OCI-LY1 (cell line): ENCODE data around the gene FH.
A peak's percentile ranks its signal among the peaks of the same experiment; 100 is the strongest.

Source experiments
- H2AFZ ChIP-seq: fragments of 200-600 bp; sonication (generic), shearing (Covaris generic); 2 replicates; pipeline ENCODE4 v1.6.0; 2014; ENCODE audit warnings: antibody characterized with exemption, mild to moderate bottlenecking, low read length
- H3F3A ChIP-seq: fragments of 200-600 bp; sonication (generic), shearing (Covaris generic); 2 replicates; pipeline ENCODE4 v1.6.0; 2014; ENCODE audit warnings: mild to moderate bottlenecking, antibody characterized with exemption, low read length, moderate library complexity; ENCODE audit not compliant: insufficient read depth
- H3K27ac ChIP-seq: fragments of 200-600 bp; sonication (generic); 2 replicates; pipeline ENCODE4 v1.5.1; 2014; ENCODE audit warnings: low read length, mixed run types, mild to moderate bottlenecking, low read depth; ENCODE audit not compliant: poor library complexity, severe bottlenecking
- H3K27me3 ChIP-seq: fragments of 200-600 bp; sonication (generic); 2 replicates; pipeline ENCODE4 v1.6.0; 2014; ENCODE audit warnings: antibody characterized with exemption, mild to moderate bottlenecking, low read length, moderate library complexity; ENCODE audit not compliant: insufficient read depth
- H3K36me3 ChIP-seq: fragments of 200-600 bp; sonication (generic); 2 replicates; pipeline ENCODE4 v1.6.1; 2014; ENCODE audit warnings: mild to moderate bottlenecking, antibody characterized with exemption, low read length, moderate library complexity, mixed read lengths; ENCODE audit not compliant: insufficient read depth
- H3K4me1 ChIP-seq: fragments of 200-600 bp; sonication (generic); 2 replicates; pipeline ENCODE4 v1.5.1; 2014; ENCODE audit warnings: mild to moderate bottlenecking, low read length, moderate library complexity; ENCODE audit not compliant: insufficient read depth, severe bottlenecking
- H3K4me2 ChIP-seq: fragments of 200-600 bp; sonication (generic), shearing (Covaris generic); 2 replicates; pipeline ENCODE4 v1.6.1; 2014; ENCODE audit warnings: low read length
- H3K4me3 ChIP-seq: fragments of 200-600 bp; sonication (generic); 2 replicates; pipeline ENCODE4 v1.5.1; 2014; ENCODE audit warnings: low read length, low read depth, mild to moderate bottlenecking, mixed read lengths; ENCODE audit not compliant: poor library complexity, severe bottlenecking
- H3K79me2 ChIP-seq: fragments of 200-600 bp; shearing (Covaris generic); 2 replicates; pipeline ENCODE4 v1.6.1; 2016; ENCODE audit warnings: mixed run types, low read length, mixed read lengths; ENCODE audit not compliant: insufficient read depth
- H3K9ac ChIP-seq: fragments of 200-600 bp; sonication (generic), shearing (Covaris generic); 2 replicates; pipeline ENCODE4 v1.6.1; 2014; ENCODE audit warnings: mild to moderate bottlenecking, low read length, mixed read lengths
- H3K9me2 ChIP-seq: fragments of 200-600 bp; sonication (generic), shearing (Covaris generic); 2 replicates; pipeline ENCODE4 v1.6.1; 2014; ENCODE audit warnings: low read depth, mild to moderate bottlenecking, low read length, mixed read lengths
- H3K9me3 ChIP-seq: fragments of 200-600 bp; shearing (Covaris generic); 2 replicates; pipeline ENCODE4 v1.6.1; 2014; ENCODE audit warnings: low read length, mixed read lengths
- H4K20me1 ChIP-seq: fragments of 200-600 bp; sonication (generic), shearing (Covaris generic); 2 replicates; pipeline ENCODE4 v1.6.0; 2016; ENCODE audit warnings: mild to moderate bottlenecking, low read length; ENCODE audit not compliant: insufficient read depth
- EZH2 ChIP-seq: fragments of 200-600 bp; sonication (generic), shearing (Covaris generic); IDR thresholded peaks from 2 replicates; pipeline ENCODE4 v1.8.0; 2017; ENCODE audit warnings: borderline replicate concordance, mixed run types, mild to moderate bottlenecking, antibody characterized with exemption, low read length, moderate library complexity, mixed read lengths
- TF ChIP-seq, protein P1 (sequence below): fragments of 200-600 bp; sonication (generic), shearing (Covaris generic); IDR thresholded peaks from 2 replicates; pipeline ENCODE4 v1.5.1; 2017; ENCODE audit warnings: mild to moderate bottlenecking, antibody characterized with exemption, low read length, moderate library complexity, mixed read lengths

FH gene

DNA sequence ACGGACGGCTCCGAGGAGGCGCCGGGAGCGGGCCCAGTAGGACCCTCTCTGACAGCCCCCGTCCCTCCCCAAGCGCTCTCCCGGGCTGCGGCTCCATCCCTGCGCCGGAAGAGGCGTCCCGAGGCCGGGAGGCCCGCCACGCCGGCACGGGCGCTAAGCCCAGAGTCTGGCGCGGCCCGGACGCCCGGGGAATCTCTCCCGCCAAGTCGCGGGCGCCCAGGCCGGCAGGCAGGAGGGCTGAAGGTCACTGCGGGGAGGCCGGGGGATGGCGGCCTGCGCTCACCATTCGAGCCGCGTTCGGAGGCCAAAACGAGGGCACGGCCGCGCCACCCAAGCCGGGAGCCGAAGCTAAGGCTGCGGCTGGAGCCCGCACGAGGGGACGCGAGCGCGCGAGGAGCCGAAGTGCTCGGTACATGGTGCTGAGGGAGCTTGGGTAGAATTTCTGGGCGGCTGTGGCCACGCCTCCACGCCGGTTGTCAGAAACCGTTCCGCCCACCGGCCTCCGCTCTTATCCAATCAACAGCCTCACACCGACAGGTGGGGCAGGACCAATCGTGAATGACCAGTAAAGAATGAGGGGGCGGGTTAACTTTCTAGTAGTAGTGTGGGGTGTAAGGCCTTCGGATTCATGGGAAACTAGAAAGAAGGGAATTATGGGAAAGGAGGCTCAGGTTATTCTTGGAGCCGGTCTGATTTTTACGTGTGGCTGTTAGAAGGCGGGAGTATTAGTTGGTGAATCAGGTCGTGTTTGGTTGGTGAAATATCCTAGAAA, at the start of gene FH:
Gene FH, minus strand, starts transcription at position 448 of the 772 bp plus-strand sequence. Its CDS starts 33 bp downstream, at position 415.
- H3K4me3 ChIP-seq: peak within 1 kb of the TSS; percentile 70
- H3K9me2 ChIP-seq: no peaks in the 10 kb centered on the region
- H2AFZ ChIP-seq: peak within 1 kb of the TSS; percentile 32
- H3K79me2 ChIP-seq: 0 out of 2 replicates have a peak, but pooled peaks cover 3% of the 10 kb centered on the region
- no peaks in the 10 kb centered on the region for H3F3A ChIP-seq
- no peak within 1 kb of the TSS for H3K27ac ChIP-seq
- H3K9me3 ChIP-seq: no peaks in the 10 kb centered on the region
- peak within 1 kb of the TSS; percentile 67 for H3K9ac ChIP-seq
- 0 out of 2 replicates have a peak, but pooled peaks cover 5% of the 10 kb centered on the region for H3K36me3 ChIP-seq
- H3K4me2 ChIP-seq: peak within 1 kb of the TSS; percentile 91
- no peak for TF ChIP-seq EZH2
- TF ChIP-seq, protein P1, sequence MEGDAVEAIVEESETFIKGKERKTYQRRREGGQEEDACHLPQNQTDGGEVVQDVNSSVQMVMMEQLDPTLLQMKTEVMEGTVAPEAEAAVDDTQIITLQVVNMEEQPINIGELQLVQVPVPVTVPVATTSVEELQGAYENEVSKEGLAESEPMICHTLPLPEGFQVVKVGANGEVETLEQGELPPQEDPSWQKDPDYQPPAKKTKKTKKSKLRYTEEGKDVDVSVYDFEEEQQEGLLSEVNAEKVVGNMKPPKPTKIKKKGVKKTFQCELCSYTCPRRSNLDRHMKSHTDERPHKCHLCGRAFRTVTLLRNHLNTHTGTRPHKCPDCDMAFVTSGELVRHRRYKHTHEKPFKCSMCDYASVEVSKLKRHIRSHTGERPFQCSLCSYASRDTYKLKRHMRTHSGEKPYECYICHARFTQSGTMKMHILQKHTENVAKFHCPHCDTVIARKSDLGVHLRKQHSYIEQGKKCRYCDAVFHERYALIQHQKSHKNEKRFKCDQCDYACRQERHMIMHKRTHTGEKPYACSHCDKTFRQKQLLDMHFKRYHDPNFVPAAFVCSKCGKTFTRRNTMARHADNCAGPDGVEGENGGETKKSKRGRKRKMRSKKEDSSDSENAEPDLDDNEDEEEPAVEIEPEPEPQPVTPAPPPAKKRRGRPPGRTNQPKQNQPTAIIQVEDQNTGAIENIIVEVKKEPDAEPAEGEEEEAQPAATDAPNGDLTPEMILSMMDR: no peak
- no peaks in the 10 kb centered on the region for H4K20me1 ChIP-seq
- H3K27me3 ChIP-seq: no peaks in the 10 kb centered on the region
- H3K4me1 ChIP-seq: peaks cover 18% of the 10 kb centered on the region

DNA sequence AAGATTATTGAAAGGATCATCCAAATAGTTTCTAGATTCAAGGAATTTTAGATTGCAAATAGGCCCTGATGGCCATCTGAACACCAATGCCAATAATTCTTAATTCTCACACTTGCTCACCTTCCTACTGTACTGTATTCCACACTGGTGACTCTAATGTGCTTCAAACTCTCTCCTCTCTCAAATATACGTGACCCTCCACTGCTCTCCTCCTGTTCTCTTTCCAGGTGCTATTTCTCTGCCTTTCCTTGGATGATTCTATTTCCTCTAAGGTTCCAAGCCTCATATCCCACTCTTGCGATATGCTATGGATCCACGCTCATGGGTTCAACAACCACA, 41.3 kb upstream of the FH start:
- no peak for TF ChIP-seq EZH2
- TF ChIP-seq, protein P1: no peak
- H3K4me1 ChIP-seq: peaks cover 3% of the 10 kb centered on the region

DNA sequence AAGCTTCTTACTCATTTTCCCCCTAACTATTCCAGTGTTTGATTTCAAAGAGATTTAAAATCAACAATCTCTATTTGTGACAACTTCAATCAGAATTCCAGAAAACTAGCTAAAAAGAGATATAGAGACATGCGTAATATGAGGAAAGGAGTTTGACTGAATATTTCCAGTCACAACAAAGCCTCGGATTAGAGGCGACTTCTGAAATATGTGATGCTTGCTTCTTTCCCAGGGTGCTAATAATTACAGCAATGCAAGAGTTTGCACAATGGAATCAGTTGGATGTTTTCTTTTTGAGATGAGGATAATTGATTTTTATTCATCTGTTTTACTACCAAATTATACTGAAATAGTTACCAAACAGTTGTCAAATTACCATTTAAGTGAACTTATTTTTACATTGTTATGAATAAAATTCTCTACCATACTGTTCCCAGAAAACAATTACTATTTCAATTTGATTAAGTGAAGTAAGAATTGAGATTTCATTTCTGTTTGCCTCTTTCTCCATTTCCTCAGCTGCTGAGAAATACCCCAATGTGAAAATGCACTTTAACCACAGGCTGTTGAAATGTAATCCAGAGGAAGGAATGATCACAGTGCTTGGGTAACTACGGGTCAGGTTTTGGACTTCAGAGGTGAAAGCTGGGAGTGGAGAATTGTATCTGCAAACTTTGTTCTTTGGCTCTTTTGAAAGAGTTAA, 40.7 kb upstream of the FH start:
- Histone ChIP-seq H4K20me1 (no peaks in the 10 kb centered on the region), H3K9ac (no peak overlapping the region), H3K79me2 (no peaks in the 10 kb centered on the region), H3K9me3 (no peaks in the 10 kb centered on the region), H3K4me3 (no peak overlapping the region), H3F3A (no peaks in the 10 kb centered on the region), H3K9me2 (no peaks in the 10 kb centered on the region), H3K36me3 (no peaks in the 10 kb centered on the region; the same call in 1 of the 2 replicates), H3K4me2 (no peak overlapping the region), H3K27me3 (no peaks in the 10 kb centered on the region), H2AFZ (no peak overlapping the region), H3K4me1 (peaks cover 3% of the 10 kb centered on the region), H3K27ac (no peak overlapping the region)
- TF ChIP-seq, protein P1: no peak
- TF ChIP-seq EZH2: no peak

More for the DNA sequence above, 41.3 kb upstream of the FH start:
- no peak overlapping the region for H3K9ac ChIP-seq
- H2AFZ ChIP-seq: no peak overlapping the region
- H3F3A ChIP-seq: no peaks in the 10 kb centered on the region
- H3K36me3 ChIP-seq: no peaks in the 10 kb centered on the region; the same call in 1 of the 2 replicates
- no peaks in the 10 kb centered on the region for H3K27me3 ChIP-seq
- no peak overlapping the region for H3K27ac ChIP-seq
- H3K9me2 ChIP-seq: no peaks in the 10 kb centered on the region
- H3K79me2 ChIP-seq: no peaks in the 10 kb centered on the region
- H3K9me3 ChIP-seq: no peaks in the 10 kb centered on the region
- H3K4me3 ChIP-seq: no peak overlapping the region
- no peaks in the 10 kb centered on the region for H4K20me1 ChIP-seq
- no peak overlapping the region for H3K4me2 ChIP-seq
